Parathyroid adenoma (tissue), 2 donors: Measurements from ENCODE around the gene NLGN4X.

Source experiments
- H2AFZ ChIP-seq: fragments of 300-600 bp; sonication (generic); one replicate; pipeline ENCODE4 v1.7.0; 2017; ENCODE audit warnings: antibody characterized with exemption, mild to moderate bottlenecking
- H3K27ac ChIP-seq: fragments of 300-600 bp; sonication (generic); one replicate; pipeline ENCODE4 v1.7.0; 2017
- H3K27me3 ChIP-seq: fragments of 300-600 bp; sonication (generic); one replicate; pipeline ENCODE4 v1.7.0; 2017; ENCODE audit warnings: low read length; ENCODE audit not compliant: control insufficient read depth, insufficient read depth
- H3K36me3 ChIP-seq: fragments of 300-600 bp; sonication (generic); one replicate; pipeline ENCODE4 v1.7.0; 2017; ENCODE audit warnings: low read length; ENCODE audit not compliant: control insufficient read depth, insufficient read depth
- H3K4me1 ChIP-seq: fragments of 300-600 bp; sonication (generic); one replicate; pipeline ENCODE4 v1.7.0; 2017; ENCODE audit warnings: control low read depth
- H3K4me2 ChIP-seq: fragments of 300-600 bp; sonication (generic); one replicate; pipeline ENCODE4 v1.7.0; 2017; ENCODE audit warnings: low read length
- H3K4me3 ChIP-seq: fragments of 300-600 bp; sonication (generic); one replicate; pipeline ENCODE4 v1.7.0; 2017; ENCODE audit warnings: low read depth, low read length
- H3K79me2 ChIP-seq: fragments of 300-600 bp; sonication (generic); one replicate; pipeline ENCODE4 v1.7.0; 2017; ENCODE audit warnings: control low read depth
- H3K9ac ChIP-seq: fragments of 300-600 bp; sonication (generic); one replicate; pipeline ENCODE4 v1.7.0; 2017; ENCODE audit warnings: mild to moderate bottlenecking
- H3K9me3 ChIP-seq: fragments of 300-600 bp; sonication (generic); one replicate; pipeline ENCODE4 v1.7.0; 2017; ENCODE audit warnings: low read length; ENCODE audit not compliant: control insufficient read depth
- CTCF ChIP-seq: fragments of 300-600 bp; sonication (generic); IDR thresholded peaks from one replicate; pipeline ENCODE4 v1.7.0; 2017; ENCODE audit warnings: antibody characterized with exemption, mild to moderate bottlenecking
- donor health status: primary hyperparathyroidism.

The NLGN4X gene

GRCh38 chrX:6170424-6170823 is 58.2 kb downstream of the NLGN4X start:
- Histone ChIP-seq H3K27me3 (no peaks in the 10 kb centered on the region), H3K4me2 (no peak overlapping the region), H2AFZ (no peak overlapping the region), H3K9me3 (no peaks in the 10 kb centered on the region), H3K36me3 (no peaks in the 10 kb centered on the region), H3K79me2 (no peaks in the 10 kb centered on the region), H3K27ac (no peak overlapping the region), H3K9ac (no peak overlapping the region), H3K4me1 (no peaks in the 10 kb centered on the region), H3K4me3 (no peak overlapping the region)
- TF ChIP-seq CTCF, result no peak

DNA sequence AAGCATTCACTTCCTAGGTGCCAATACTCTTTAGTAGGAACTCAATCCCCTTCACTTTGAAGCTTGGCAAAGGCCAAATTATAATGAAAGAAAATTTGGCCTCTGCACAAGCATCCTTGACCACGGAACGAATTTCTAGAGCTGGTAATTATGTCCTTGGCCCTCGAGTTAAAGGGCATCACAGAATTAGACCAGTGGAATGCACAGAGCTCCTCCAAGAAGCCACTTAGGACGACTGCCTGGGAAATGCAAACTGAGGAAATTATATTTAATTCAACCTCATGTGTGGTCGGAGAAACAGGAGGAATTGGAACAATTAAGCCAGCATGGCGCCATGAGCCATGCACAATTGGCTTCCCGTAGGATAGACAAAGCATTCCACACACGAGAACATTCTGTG is 59.3 kb downstream of the NLGN4X start:
- no peaks in the 10 kb centered on the region for H3K27me3 ChIP-seq
- no peak overlapping the region for H3K4me2 ChIP-seq
- no peak overlapping the region for H2AFZ ChIP-seq
- H3K9me3 ChIP-seq, result no peaks in the 10 kb centered on the region
- no peaks in the 10 kb centered on the region for H3K4me1 ChIP-seq
- no peak overlapping the region for H3K9ac ChIP-seq
- H3K79me2 ChIP-seq, result no peaks in the 10 kb centered on the region
- H3K27ac ChIP-seq, result no peak overlapping the region
- no peak for TF ChIP-seq CTCF
- no peak overlapping the region for H3K4me3 ChIP-seq
- no peaks in the 10 kb centered on the region for H3K36me3 ChIP-seq

DNA sequence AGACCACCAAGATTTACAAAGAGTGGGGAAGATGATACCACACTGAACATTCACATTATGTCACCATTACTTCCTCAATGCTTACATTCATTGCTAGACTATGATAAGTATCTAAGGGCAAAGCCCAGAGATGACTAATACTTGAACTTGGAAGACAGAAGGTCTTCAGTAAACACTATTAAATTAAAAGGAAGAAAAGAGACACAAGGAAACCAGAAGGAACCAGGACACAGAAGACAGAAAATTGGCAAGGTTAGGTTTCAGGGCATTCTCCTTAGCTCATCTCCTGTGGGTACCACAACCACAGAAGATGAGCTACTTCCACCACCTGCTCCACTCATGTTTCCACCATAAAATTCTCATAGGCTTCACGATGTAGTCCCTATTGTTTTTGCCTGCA is 64.9 kb downstream of the NLGN4X start:
- no peaks in the 10 kb centered on the region for H3K9me3 ChIP-seq
- no peaks in the 10 kb centered on the region for H3K79me2 ChIP-seq
- H3K4me2 ChIP-seq, result no peak overlapping the region
- no peak overlapping the region for H3K9ac ChIP-seq
- no peak overlapping the region for H3K4me3 ChIP-seq
- H2AFZ ChIP-seq, result no peak overlapping the region
- H3K4me1 ChIP-seq, result no peaks in the 10 kb centered on the region
- no peaks in the 10 kb centered on the region for H3K36me3 ChIP-seq
- H3K27ac ChIP-seq, result no peak overlapping the region
- no peak for TF ChIP-seq CTCF
- no peaks in the 10 kb centered on the region for H3K27me3 ChIP-seq

DNA sequence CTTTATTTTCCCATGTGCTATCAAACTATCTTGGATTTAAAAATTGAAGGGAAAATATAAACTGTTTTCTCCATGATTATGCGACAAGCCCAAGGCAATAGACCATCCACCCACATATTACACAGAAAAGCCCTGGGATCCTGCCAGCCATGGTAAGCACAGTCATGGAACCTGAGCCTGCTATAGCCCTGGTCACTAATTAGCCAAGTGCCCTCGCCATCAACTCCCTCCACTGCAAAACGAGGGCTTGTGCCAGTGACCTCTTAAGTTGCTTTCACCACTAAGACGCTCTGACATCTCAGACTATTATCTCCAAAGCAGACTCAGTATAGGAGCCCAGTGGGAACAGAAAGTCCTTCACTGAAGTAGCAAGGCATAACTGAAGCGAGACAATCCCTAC is 69.2 kb downstream of the NLGN4X start:
- Histone ChIP-seq H3K79me2 (no peaks in the 10 kb centered on the region), H3K4me2 (no peak overlapping the region), H3K4me3 (no peak overlapping the region), H3K36me3 (no peaks in the 10 kb centered on the region), H3K4me1 (no peaks in the 10 kb centered on the region), H3K9ac (no peak overlapping the region), H3K27me3 (no peaks in the 10 kb centered on the region), H2AFZ (no peak overlapping the region), H3K27ac (no peak overlapping the region), H3K9me3 (no peaks in the 10 kb centered on the region)
- TF ChIP-seq CTCF, result no peak

DNA sequence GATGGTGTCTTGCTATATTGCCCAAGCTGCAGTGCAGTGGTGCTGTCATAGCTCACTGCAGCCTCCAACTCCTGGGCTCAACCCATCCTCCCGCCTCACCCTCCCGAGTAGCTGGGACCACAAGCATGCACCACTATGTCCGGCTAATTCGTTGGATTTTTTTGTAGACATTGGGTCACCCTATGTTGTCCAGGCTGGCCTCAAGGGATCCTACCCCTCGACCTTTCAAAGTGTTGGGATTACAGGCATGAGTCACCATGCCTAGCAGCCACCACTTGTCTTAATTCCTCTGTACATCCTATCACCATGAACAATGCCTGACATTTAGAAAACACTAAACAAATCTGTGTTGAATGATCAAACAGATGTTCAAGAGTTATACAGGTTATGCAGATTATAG is 76.7 kb downstream of the NLGN4X start:
- no peak for TF ChIP-seq CTCF
- Histone ChIP-seq H3K4me3 (no peak overlapping the region), H3K79me2 (no peaks in the 10 kb centered on the region), H3K4me2 (no peak overlapping the region), H3K9ac (no peak overlapping the region), H2AFZ (no peak overlapping the region), H3K27me3 (no peaks in the 10 kb centered on the region), H3K9me3 (no peaks in the 10 kb centered on the region), H3K27ac (no peak overlapping the region), H3K4me1 (no peaks in the 10 kb centered on the region), H3K36me3 (no peaks in the 10 kb centered on the region)
